Measurements from ENCODE around the gene ARID5B.

The ARID5B gene

GRCh38 chr10:61883371-61884025, 18.0 kb upstream of the ARID5B start:
- no peak for DNase-seq

DNA sequence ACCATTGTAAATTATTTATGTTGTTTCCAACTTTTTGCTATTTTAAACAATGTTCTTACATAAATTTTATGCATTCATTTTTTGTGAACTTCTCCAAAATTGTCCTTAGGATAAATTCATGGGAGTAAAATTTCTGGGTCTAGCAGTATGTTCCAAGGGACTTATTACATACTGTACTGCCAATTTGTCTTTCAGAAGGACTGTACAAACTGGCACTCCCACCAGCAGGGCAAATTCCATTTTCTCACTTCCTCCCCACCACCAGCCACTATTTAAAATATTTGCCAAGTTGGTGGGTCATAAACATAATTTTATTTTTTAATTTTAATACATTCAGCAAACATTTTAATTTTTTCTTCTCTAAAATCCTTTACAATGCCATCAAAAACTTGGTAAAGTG, 13.7 kb upstream of the ARID5B start:
- no peak for DNase-seq

- DNase-seq = no peak
Observed at GRCh38 chr10:61888744-61889143, 12.8 kb upstream of the ARID5B start.

DNA sequence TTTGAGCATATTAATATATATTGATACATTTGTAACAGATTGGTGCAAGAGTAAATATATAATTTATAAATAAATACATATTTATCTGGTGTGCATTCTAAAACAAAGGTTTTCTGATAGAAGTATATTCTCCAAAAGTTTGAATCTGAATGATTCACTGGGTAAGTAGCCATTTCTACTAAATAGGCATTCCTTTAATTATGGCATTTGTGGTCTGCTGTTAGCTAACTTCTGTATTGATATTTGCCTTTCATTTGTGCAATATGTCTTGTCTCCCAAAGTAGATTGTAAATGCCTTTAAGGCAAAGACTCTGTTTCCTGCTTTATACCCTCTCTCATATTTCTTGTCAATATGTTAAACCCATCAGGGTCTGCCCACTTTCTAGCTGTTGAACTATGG, 11.1 kb upstream of the ARID5B start:
- DNase-seq = no peak

GRCh38 chr10:61890881-61891409, 10.6 kb upstream of the ARID5B start:
- no peak for DNase-seq

DNA sequence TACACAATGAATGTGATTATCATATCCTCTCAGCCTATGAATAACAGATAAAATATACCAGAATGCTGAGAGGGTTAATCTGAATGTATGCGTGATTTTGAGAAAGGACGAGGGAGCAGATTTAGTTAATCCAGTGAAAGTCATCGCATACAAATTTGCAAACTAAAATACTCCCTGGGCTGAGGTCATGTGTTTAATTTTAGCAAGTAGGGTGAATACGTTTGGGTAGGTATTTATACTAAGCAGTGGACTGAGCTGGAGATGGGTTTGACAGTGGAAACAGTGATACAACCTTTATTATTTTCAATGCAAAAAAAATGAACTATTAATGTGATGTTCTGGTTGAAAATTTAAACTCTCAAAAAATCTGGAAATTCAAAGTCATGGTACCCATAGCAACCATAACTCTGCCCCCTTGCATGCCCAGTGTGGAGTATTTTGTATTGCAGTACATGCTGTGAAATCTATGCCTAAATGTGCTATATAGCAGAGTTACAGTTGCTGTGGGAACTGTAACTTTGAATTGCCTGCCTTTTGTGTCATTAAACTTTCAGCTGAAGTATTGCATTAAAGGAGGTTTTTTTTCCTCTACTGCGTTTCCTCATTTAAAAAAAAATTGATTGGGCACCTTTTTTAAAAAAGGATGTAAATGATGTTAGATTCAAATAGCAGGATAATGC, 9.5 kb upstream of the ARID5B start:
- no peak for DNase-seq

GRCh38 chr10:61892961-61893360, 8.5 kb upstream of the ARID5B start:
- no peak for DNase-seq

GRCh38 chr10:61894133-61894532, 7.4 kb upstream of the ARID5B start:
- no peak for DNase-seq

GRCh38 chr10:61895898-61896600, 5.5 kb upstream of the ARID5B start:
- no peak for DNase-seq

GRCh38 chr10:61896854-61897661, 4.4 kb upstream of the ARID5B start:
- peak; percentile 18 to 60 for DNase-seq

DNA sequence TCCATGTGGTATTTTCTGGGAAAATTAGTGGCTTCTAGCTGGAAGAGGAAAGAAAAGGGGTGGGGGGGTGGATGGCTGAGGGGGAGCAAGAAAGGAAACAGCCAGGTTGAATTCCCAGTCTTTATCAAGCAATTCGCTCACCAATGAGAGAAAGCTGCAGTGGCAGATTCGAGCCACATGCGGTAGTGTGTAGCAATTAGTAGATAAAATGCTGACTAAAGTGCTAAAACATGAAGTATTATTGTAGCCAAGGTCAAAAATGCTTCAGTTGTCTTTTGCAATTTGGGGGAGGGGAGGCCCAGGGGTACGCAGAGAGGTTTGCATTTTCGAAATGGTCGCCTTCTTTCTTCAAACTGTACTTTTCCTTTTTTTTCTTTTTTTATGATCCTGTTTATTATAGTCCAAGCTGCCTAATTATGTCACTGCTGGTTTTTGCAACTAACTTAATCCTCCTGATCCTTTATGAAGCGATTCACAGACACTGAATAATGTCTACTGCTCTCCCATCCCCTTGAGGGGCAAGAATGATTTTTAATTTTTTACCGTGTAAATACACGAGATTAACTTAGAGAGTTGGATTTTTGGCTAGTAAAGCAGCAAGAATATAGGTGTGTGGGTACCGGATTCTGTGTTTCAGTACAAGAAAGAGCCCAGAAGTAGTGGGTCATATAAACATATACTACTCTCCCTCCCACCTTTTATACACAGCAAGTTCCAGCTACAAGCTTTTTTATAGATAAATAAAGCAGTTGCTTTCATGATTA, 3.6 kb upstream of the ARID5B start:
- peak in 1 of 2 donors; percentile 5 for DNase-seq

GRCh38 chr10:61898435-61898778, 3.1 kb upstream of the ARID5B start:
- DNase-seq = no peak

DNA sequence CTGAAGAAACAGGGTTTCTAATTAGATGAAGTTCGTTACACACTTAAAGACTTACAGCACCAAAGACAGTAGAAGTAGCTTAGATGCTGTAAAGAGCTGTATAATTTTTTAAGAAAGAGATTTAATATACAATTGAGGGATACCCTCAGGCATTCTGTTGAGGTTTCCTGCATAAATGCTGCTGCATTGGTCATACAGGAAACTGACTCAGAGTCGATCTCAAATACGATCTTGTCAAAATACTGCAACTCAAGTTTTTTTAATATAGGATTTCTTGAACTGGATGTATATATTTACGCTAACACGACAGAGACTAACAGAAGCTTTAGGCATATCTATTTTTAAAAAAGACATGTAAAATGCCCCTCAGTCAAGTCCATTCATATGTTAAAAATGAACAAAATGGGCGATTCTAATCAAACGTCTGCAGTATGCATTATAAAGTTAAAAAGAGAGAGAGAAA, 2.4 kb upstream of the ARID5B start:
- DNase-seq = peak in 1 of 2 donors; percentile 77

- DNase-seq = peak in 1 of 2 donors; percentile 29
Observed at GRCh38 chr10:61899663-61899996, 1.9 kb upstream of the ARID5B start.

DNA sequence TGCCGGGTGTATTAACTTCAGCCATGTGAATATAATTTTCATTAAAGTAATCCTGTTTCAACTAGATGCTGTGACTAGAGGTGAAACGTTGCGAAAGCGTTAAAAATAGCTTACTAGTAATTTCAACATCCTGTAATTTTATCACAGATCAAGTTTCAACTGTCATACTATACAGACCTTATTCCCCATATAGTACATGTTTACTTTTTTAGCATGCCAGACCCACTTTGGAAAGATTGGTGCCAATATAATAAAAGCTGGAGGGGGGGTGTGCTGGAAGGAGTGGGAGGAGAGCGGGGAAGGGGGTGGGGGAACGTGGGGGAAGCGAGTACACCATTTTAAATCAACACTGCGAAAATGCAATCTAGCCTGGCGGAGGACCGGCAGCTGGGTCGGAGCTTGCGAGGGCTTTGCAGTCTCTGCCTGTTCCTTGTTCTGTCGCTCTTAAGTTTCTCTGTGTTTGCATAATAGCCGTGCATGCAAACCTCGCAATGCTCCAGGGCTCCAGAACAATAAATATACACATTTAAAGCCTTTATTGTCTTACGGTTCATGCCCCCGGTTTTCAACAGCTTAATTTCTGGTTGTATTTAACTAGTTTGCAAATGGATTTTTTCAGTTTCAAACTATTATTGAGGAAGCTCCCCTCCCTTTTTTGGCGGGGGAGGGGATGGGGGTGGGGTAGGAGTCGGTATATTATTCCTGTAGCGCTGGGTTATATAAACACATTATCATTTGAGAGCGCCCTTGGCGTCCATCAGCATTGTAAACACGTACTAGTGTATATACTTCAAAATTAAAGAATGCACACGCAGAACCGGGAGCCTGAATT, 1.3 kb upstream of the ARID5B start:
- DNase-seq = peak; percentile 46 to 52

GRCh38 chr10:61901829-61902444, 438 bp downstream of the ARID5B start:
- DNase-seq = peak in 1 of 2 donors; percentile 53

GRCh38 chr10:61902445-61903220, 1.1 kb downstream of the ARID5B start:
- peak; percentile 37 to 53 for DNase-seq

DNA sequence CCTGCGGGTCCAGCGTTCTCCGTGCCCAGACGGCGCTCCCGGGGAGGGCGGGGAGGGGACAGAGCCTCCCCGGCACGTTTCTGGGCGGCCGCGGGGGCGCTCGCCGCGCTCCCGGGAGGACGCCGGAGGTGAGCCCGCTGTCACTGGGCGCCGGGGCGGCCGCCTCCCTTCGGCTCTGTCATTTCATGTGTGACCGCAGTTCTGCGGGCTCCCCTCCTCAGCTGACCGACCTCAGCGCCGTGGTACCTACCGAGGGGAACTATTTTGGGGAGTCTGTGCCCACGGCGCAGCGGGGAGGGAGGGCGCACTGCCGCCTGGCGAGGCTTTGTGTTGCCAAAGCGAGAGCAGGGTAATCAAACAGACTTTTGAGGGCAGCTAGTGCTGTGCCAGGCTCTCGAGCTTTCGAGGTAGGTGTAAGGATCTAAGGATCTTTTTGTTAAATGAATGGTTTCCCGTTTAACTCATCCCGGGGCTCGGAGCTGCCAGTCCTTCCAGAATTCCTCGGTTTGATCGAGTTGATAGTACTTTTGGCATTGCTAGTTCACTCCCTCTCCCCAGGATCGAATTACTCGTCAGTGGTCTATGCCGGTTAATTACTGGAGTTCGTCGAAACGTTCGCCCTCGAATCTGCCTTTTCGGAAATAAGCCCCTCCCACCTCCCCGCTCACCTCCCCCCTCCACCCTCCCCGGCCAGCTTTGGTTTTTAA, 1.9 kb downstream of the ARID5B start:
- peak; percentile 33 to 53 for DNase-seq

DNA sequence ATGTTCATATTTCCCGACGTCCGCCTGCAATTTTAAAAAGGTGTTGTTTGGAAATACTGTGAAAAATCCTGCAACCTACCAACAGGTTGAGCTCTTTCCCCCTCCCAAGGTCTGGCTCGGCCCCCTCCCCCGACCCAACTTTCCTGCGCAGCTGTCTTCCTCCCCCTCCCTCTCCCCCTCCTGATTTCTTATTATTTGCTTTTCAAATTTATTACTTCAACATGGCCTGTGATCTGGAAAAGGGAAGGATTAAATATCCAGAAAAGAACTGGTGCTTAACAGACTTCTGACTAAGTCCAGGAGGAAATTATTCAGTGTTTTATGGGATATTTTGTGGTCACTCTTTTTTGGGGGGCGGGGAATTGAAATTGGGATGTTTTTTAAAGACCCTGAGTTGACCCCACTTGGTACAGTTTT, 2.4 kb downstream of the ARID5B start:
- DNase-seq = no peak
